Measurements from ENCODE around the gene RWDD1. TPM values are rescaled to one million over a fixed set of nuclear protein-coding genes. Genes with fewer than 3 reads are reported as not detected.

The RWDD1 gene
- total RNA-seq, 4 donors from 2014 or later, result 56.1 to 77.3 (median 60.3) TPM

- no peaks in the 10 kb centered on the region for H3K4me1 ChIP-seq
- H3K27me3 ChIP-seq, result no peaks in the 10 kb centered on the region
- H3K36me3 ChIP-seq, result no peaks in the 10 kb centered on the region
- no peaks in the 10 kb centered on the region for H3K9me3 ChIP-seq
- TF ChIP-seq POLR2AphosphoS5 (IDR thresholded peaks at IDR 0.05) (no peak), EP300 (IDR thresholded peaks at IDR 0.05) (no peak), POLR2A (IDR thresholded peaks at IDR 0.05) (no peak), CTCF (IDR thresholded peaks at IDR 0.05) (no peak)
- WGBS, 2 donors (ENCODE audit: low coverage in 1 of 2), result 57 to 70% methylated on average over 7 to 9 of the region's 9 CpGs
- no peak overlapping the region for H3K4me3 ChIP-seq
- no peak for ATAC-seq
- H3K27ac ChIP-seq, result no peak overlapping the region
Observed at GRCh38 chr6:116533233-116533957, 37.9 kb upstream of the RWDD1 start.

GRCh38 chr6:116535109-116535508 is 36.2 kb upstream of the RWDD1 start:
- Histone ChIP-seq H3K36me3 (no peaks in the 10 kb centered on the region), H3K4me3 (no peak overlapping the region), H3K27ac (no peak overlapping the region), H3K4me1 (no peaks in the 10 kb centered on the region), H3K9me3 (no peaks in the 10 kb centered on the region), H3K27me3 (peaks cover 3% of the 10 kb centered on the region)
- TF ChIP-seq POLR2AphosphoS5 (IDR thresholded peaks at IDR 0.05), result no peak
- no peak for TF ChIP-seq EP300 (IDR thresholded peaks at IDR 0.05)
- TF ChIP-seq POLR2A (IDR thresholded peaks at IDR 0.05), result no peak
- no peak for TF ChIP-seq CTCF (IDR thresholded peaks at IDR 0.05)
- ATAC-seq, result no peak

- no peak for TF ChIP-seq EP300 (IDR thresholded peaks at IDR 0.05)
- no peak for TF ChIP-seq POLR2A (IDR thresholded peaks at IDR 0.05)
- TF ChIP-seq CTCF (IDR thresholded peaks at IDR 0.05), result peak; percentile 63 to 65 (median 64)
- TF ChIP-seq POLR2AphosphoS5 (IDR thresholded peaks at IDR 0.05), result no peak
- no peaks in the 10 kb centered on the region for H3K36me3 ChIP-seq
- no peak overlapping the region for H3K4me3 ChIP-seq
- peaks cover 6% of the 10 kb centered on the region for H3K27me3 ChIP-seq
- H3K9me3 ChIP-seq, result no peaks in the 10 kb centered on the region
- H3K4me1 ChIP-seq, result no peaks in the 10 kb centered on the region
- peak; percentile 39 for ATAC-seq
- 8 to 16% methylated on average over 4 of the region's 4 CpGs for WGBS, 2 donors (ENCODE audit: low coverage in 1 of 2)
- H3K27ac ChIP-seq, result no peak overlapping the region
Observed at GRCh38 chr6:116536216-116536621, 35.1 kb upstream of the RWDD1 start.

- no peak for ATAC-seq
Observed at GRCh38 chr6:116542426-116542825, 28.9 kb upstream of the RWDD1 start.

More at GRCh38 chr6:116542426-116542825, 28.9 kb upstream of the RWDD1 start:
- Histone ChIP-seq H3K4me3 (no peak overlapping the region), H3K27me3 (peaks cover 10% of the 10 kb centered on the region), H3K9me3 (no peaks in the 10 kb centered on the region), H3K4me1 (no peaks in the 10 kb centered on the region), H3K36me3 (no peaks in the 10 kb centered on the region), H3K27ac (no peak overlapping the region)
- TF ChIP-seq CTCF (IDR thresholded peaks at IDR 0.05), result no peak
- TF ChIP-seq POLR2AphosphoS5 (IDR thresholded peaks at IDR 0.05), result no peak
- TF ChIP-seq EP300 (IDR thresholded peaks at IDR 0.05), result no peak
- no peak for TF ChIP-seq POLR2A (IDR thresholded peaks at IDR 0.05)

Measured in gastroesophageal sphincter (tissue), 4 donors.